IMR-90 (cell line): ENCODE results near the gene CARS2. TPM values are rescaled to one million over a fixed set of nuclear protein-coding genes. Genes with fewer than 3 reads are reported as not detected.

Experiments
- ATAC-seq: fragments of 200-7000 bp; cut with Tn5 transposase; 2 replicates; pipeline ENCODE4 v1.9.1; 2020; ENCODE audit warnings: low read depth, mild to moderate bottlenecking, moderate library complexity
- BruUV-seq: library from RNA; stranded (reverse); fragments of 400-500 nt; replicated peaks from 2 replicates; lab custom pipeline; 2021; lab: Mats Ljungman, UMichigan
- CTCF ChIA-PET: fragments of 300-600 bp; formaldehyde crosslinking; extraction: SDS; loops from one replicate; lab custom pipeline; 2021; ENCODE audit warnings: antibody characterized with exemption; lab: Yijun Ruan, JAX
- POLR2A ChIA-PET: fragments of 300-600 bp; sonication (Branson Sonifier 250); formaldehyde crosslinking; loops from one replicate; lab custom pipeline; 2022; ENCODE audit warnings: antibody characterized with exemption; ENCODE audit not compliant: unreplicated experiment; lab: Charles Lee
- DNase-seq: peaks from one replicate; pipeline ENCODE4 v3.0.0; 2013
- H2AFZ ChIP-seq: replicated peaks from 2 replicates; pipeline ENCODE3; 2013; ENCODE audit warnings: low read length, mild to moderate bottlenecking; ENCODE audit not compliant: poor library complexity
- H2AK5ac ChIP-seq: 2 replicates; pipeline ENCODE4 v1.6.1; 2013; ENCODE audit warnings: low read depth, low read length, inconsistent platforms
- H2AK9ac ChIP-seq: replicated peaks from 2 replicates; pipeline ENCODE3; 2013; ENCODE audit warnings: mild to moderate bottlenecking, low read depth, low read length, moderate library complexity; ENCODE audit not compliant: poor library complexity
- H2BK120ac ChIP-seq: 2 replicates; pipeline ENCODE4 v1.6.1; 2013; ENCODE audit warnings: low read depth, low read length, inconsistent platforms
- H2BK15ac ChIP-seq: 3 replicates; pipeline ENCODE4 v1.6.1; 2013; ENCODE audit warnings: low read depth, low read length, inconsistent platforms
- H2BK20ac ChIP-seq: 2 replicates; pipeline ENCODE4 v1.6.1; 2013; ENCODE audit warnings: low read depth, mild to moderate bottlenecking, inconsistent platforms, low read length, moderate library complexity
- H2BK5ac ChIP-seq: 2 replicates; pipeline ENCODE4 v1.6.1; 2013; ENCODE audit warnings: mild to moderate bottlenecking, low read depth, low read length, inconsistent platforms; ENCODE audit not compliant: poor library complexity, severe bottlenecking
- H3K14ac ChIP-seq: replicated peaks from 2 replicates; pipeline ENCODE4 v1.6.1; 2013; ENCODE audit warnings: low read depth, low read length, inconsistent platforms
- H3K18ac ChIP-seq: 2 replicates; pipeline ENCODE4 v1.6.1; 2013; ENCODE audit warnings: low read depth, low read length, control low read depth
- H3K23ac ChIP-seq: 2 replicates; pipeline ENCODE4 v1.6.1; 2013; ENCODE audit warnings: low read depth, low read length, inconsistent platforms
- H3K27ac ChIP-seq: 2 replicates; pipeline ENCODE4 v1.5.1; 2013; ENCODE audit warnings: mild to moderate bottlenecking, control low read depth, low read length; ENCODE audit not compliant: insufficient read depth
- H3K27me3 ChIP-seq: 2 replicates; pipeline ENCODE4 v1.6.1; 2013; ENCODE audit warnings: low read length; ENCODE audit not compliant: control insufficient read depth, insufficient read depth
- H3K36me3 ChIP-seq: 2 replicates; pipeline ENCODE4 v1.6.1; 2013; ENCODE audit warnings: low read length, mixed read lengths; ENCODE audit not compliant: control insufficient read depth, insufficient read depth
- H3K4ac ChIP-seq: 2 replicates; pipeline ENCODE4 v1.6.1; 2013; ENCODE audit warnings: low read depth, low read length, inconsistent platforms
- H3K4me1 ChIP-seq: 2 replicates; pipeline ENCODE4 v1.6.1; 2013; ENCODE audit warnings: low read length, mixed read lengths; ENCODE audit not compliant: control insufficient read depth, insufficient read depth
- H3K4me2 ChIP-seq: 2 replicates; pipeline ENCODE4 v1.6.1; 2013; ENCODE audit warnings: low read depth, mild to moderate bottlenecking, control low read depth, low read length, moderate library complexity
- H3K4me3 ChIP-seq: 2 replicates; pipeline ENCODE4 v1.5.1; 2013; ENCODE audit warnings: low read depth, mild to moderate bottlenecking, control low read depth, low read length, moderate library complexity; ENCODE audit not compliant: insufficient read depth
- H3K56ac ChIP-seq: 2 replicates; pipeline ENCODE4 v1.6.1; 2013; ENCODE audit warnings: low read length, inconsistent platforms; ENCODE audit not compliant: insufficient read depth; ENCODE audit errors: extremely low read depth
- H3K79me1 ChIP-seq, 2 experiments: 2 replicates each; pipeline ENCODE4 v1.6.1; 2013; ENCODE audit warnings: low read length in 2 of 2, inconsistent platforms in 1 of 2, low read depth in 1 of 2
- H3K9ac ChIP-seq: 2 replicates; pipeline ENCODE4 v1.6.1; 2013; ENCODE audit warnings: low read depth, low read length, control low read depth
- H3K9me1 ChIP-seq: 2 replicates; pipeline ENCODE4 v1.6.1; 2013; ENCODE audit warnings: low read length, inconsistent platforms; ENCODE audit not compliant: insufficient read depth
- H3K9me3 ChIP-seq: 2 replicates; pipeline ENCODE4 v1.6.1; 2013; ENCODE audit warnings: low read length; ENCODE audit not compliant: control insufficient read depth, insufficient read depth
- H4K20me1 ChIP-seq: 2 replicates; pipeline ENCODE4 v1.6.1; 2013; ENCODE audit warnings: low read length, inconsistent platforms; ENCODE audit not compliant: insufficient read depth
- H4K5ac ChIP-seq: 2 replicates; pipeline ENCODE4 v1.6.1; 2013; ENCODE audit warnings: mild to moderate bottlenecking, low read depth, low read length, control low read depth
- H4K8ac ChIP-seq, 2 experiments: 2 replicates each; pipeline ENCODE4 v1.6.1; 2013; ENCODE audit warnings: low read depth in 2 of 2, low read length in 2 of 2, control low read depth in 1 of 2, inconsistent platforms in 1 of 2
- H4K91ac ChIP-seq: 2 replicates; pipeline ENCODE4 v1.6.1; 2013; ENCODE audit warnings: low read depth, low read length, inconsistent platforms; ENCODE audit not compliant: insufficient read depth
- BHLHE40 ChIP-seq: fragments of 150-350 bp; IDR thresholded peaks from 2 replicates; pipeline ENCODE4 v1.6.1; 2016; ENCODE audit warnings: mild to moderate bottlenecking, low read depth, low read length
- CEBPB ChIP-seq: IDR thresholded peaks from 2 replicates; pipeline ENCODE4 v1.6.1; 2012; ENCODE audit warnings: low read depth, low read length, improper control_type of control experiment
- CHD1 ChIP-seq: IDR thresholded peaks from 2 replicates; pipeline ENCODE4 v1.6.1; 2012; ENCODE audit warnings: low read depth, low read length, improper control_type of control experiment
- CTCF ChIP-seq: conservative IDR thresholded peaks from 2 replicates; pipeline ENCODE4 v1.5.1; 2012; ENCODE audit warnings: mild to moderate bottlenecking, low read depth, low read length, improper control_type of control experiment
- ELK1 ChIP-seq: fragments of 150-350 bp; IDR thresholded peaks from 2 replicates; pipeline ENCODE4 v1.6.1; 2016; ENCODE audit warnings: low read depth, mild to moderate bottlenecking, low read length, moderate library complexity, borderline replicate concordance
- FOS ChIP-seq: fragments of 150-350 bp; IDR thresholded peaks from 2 replicates; pipeline ENCODE4 v1.6.1; 2016; ENCODE audit warnings: low read depth, low read length
- MAFK ChIP-seq: IDR thresholded peaks from 2 replicates; pipeline ENCODE4 v1.6.1; 2012; ENCODE audit warnings: low read depth, low read length, improper control_type of control experiment
- MAZ ChIP-seq: IDR thresholded peaks from 2 replicates; pipeline ENCODE4 v1.6.1; 2012; ENCODE audit warnings: low read depth, mild to moderate bottlenecking, low read length, improper control_type of control experiment, moderate library complexity, borderline replicate concordance
- MXI1 ChIP-seq: IDR thresholded peaks from 2 replicates; pipeline ENCODE4 v1.6.1; 2012; ENCODE audit warnings: low read depth, mild to moderate bottlenecking, low read length, moderate library complexity, borderline replicate concordance
- NFE2L2 ChIP-seq: fragments of 150-350 bp; IDR thresholded peaks from 2 replicates; pipeline ENCODE4 v1.6.1; 2016; ENCODE audit warnings: low read depth, mild to moderate bottlenecking, low read length
- POLR2A ChIP-seq: IDR thresholded peaks from 2 replicates; pipeline ENCODE4 v1.6.1; 2012; ENCODE audit warnings: mild to moderate bottlenecking, low read depth, low read length
- RAD21 ChIP-seq: IDR thresholded peaks from 2 replicates; pipeline ENCODE4 v1.6.1; 2012; ENCODE audit warnings: low read length, improper control_type of control experiment
- RCOR1 ChIP-seq: IDR thresholded peaks from 2 replicates; pipeline ENCODE4 v1.6.1; 2012; ENCODE audit warnings: mild to moderate bottlenecking, low read length, improper control_type of control experiment; ENCODE audit not compliant: insufficient replicate concordance
- RFX5 ChIP-seq: IDR thresholded peaks from 2 replicates; pipeline ENCODE4 v1.8.0; 2012; ENCODE audit warnings: low read depth, mild to moderate bottlenecking, low read length, moderate library complexity
- SMC3 ChIP-seq: fragments of 150-350 bp; IDR thresholded peaks from 2 replicates; pipeline ENCODE4 v1.6.1; 2016; ENCODE audit warnings: low read depth, mild to moderate bottlenecking, antibody characterized with exemption, low read length, moderate library complexity
- USF2 ChIP-seq: fragments of 150-350 bp; IDR thresholded peaks from 2 replicates; pipeline ENCODE4 v1.6.1; 2017; ENCODE audit warnings: mild to moderate bottlenecking, antibody characterized with exemption, low read length, low read depth
- WGBS, 2 experiments: methylation state at CpG; one replicate each; pipeline versions ENCODE4 v1.1.5 to v1.1.7; 2013; ENCODE audit warnings: missing lambda C conversion rate in 2 of 2; ENCODE audit not compliant: insufficient read length in 1 of 2; ENCODE audit errors: extremely low coverage in 2 of 2; 5-methylcytosine and 5-hydroxymethylcytosine counted together
- dilution Hi-C: fragments of 300-500 bp; cut with HindIII; formaldehyde crosslinking; loops from one replicate; pipeline ENCODE4 v1.14.3; 2018; ENCODE audit warnings: low sequenced_read_pairs; ENCODE audit not compliant: unreplicated experiment
- in situ Hi-C: fragments of 300-500 bp; cut with MboI; formaldehyde crosslinking; loops from 3 replicates; pipeline ENCODE4 v1.14.3; 2019; ENCODE audit warnings: low sequenced_read_pairs, inconsistent platforms, mixed read lengths
- intact Hi-C: fragments of 100-400 bp; cut with micrococcal nuclease; formaldehyde crosslinking; loops from 2 replicates; pipeline ENCODE4 v1.10.0; 2022
- polyA plus RNA-seq, 3 experiments: library from polyadenylated mRNA; depleted of rRNA; stranded (reverse); fragments of >200 nt; gene quantifications; 2 replicates each; pipeline ENCODE4 v1.2.3, GENCODE V29; 2012; ENCODE audit warnings: low replicate concordance in 1 of 3
- total RNA-seq: library from RNA; depleted of rRNA; stranded (reverse); fragments of >200 nt; gene quantifications from 2 replicates; pipeline ENCODE4 v1.2.3, GENCODE V29; 2012

The CARS2 gene
- total and polyA plus RNA-seq, 2 of the 4 experiments (the other 2 are of a cell fraction) = 76.2 to 76.4 TPM

GRCh38 chr13:110626521-110626920 is 79.4 kb downstream of the CARS2 start:
- Histone ChIP-seq H3K27me3 (no peaks in the 10 kb centered on the region), H3K18ac (no peak overlapping the region), H3K79me1 (peaks cover 44 to 91% of the 10 kb centered on the region in 2 experiments), H3K9me1 (peaks cover 17% of the 10 kb centered on the region), H3K27ac (no peak overlapping the region), H3K4ac (no peak overlapping the region), H3K4me3 (no peak overlapping the region), H3K9me3 (no peaks in the 10 kb centered on the region), H2BK120ac (no peak overlapping the region), H2BK5ac (no peak overlapping the region), H2BK15ac (no peak overlapping the region), H3K36me3 (peaks cover 56% of the 10 kb centered on the region), H2AK9ac (no peak overlapping the region), H2AK5ac (no peak overlapping the region), H3K56ac (no peak overlapping the region), H3K23ac (no peak overlapping the region), H2BK20ac (no peak overlapping the region), H3K4me1 (no peaks in the 10 kb centered on the region; the same call in 1 of the 2 replicates), H4K5ac (no peak overlapping the region), H3K9ac (no peak overlapping the region), H4K91ac (no peak overlapping the region), H2AFZ (no peak overlapping the region), H4K20me1 (peaks cover 89% of the 10 kb centered on the region), H4K8ac (no peak overlapping the region), H3K14ac (no peak overlapping the region), H3K4me2 (no peak overlapping the region)
- dilution Hi-C loops = no loop called here
- no TSS peak for BruUV-seq
- in situ Hi-C loops = no loop called here
- ChIA-PET CTCF (no interaction called here), POLR2A (no interaction called here)
- intact Hi-C loops = loop anchor here (10.0 kb wide), 1 partner anchor 662 kb away; no protein-coding TSS in a partner anchor
- no peak for TF ChIP-seq USF2
- TF ChIP-seq ELK1 = no peak
- TF ChIP-seq MAZ = no peak
- no peak for TF ChIP-seq NFE2L2
- TF ChIP-seq BHLHE40 = no peak
- no peak for TF ChIP-seq RFX5
- TF ChIP-seq FOS = no peak
- no peak for TF ChIP-seq MAFK
- TF ChIP-seq CTCF = no peak
- no peak for TF ChIP-seq SMC3
- no peak for TF ChIP-seq CEBPB
- TF ChIP-seq RCOR1 = no peak
- no peak for TF ChIP-seq POLR2A
- TF ChIP-seq RAD21 = no peak
- no peak for TF ChIP-seq MXI1
- TF ChIP-seq CHD1 = no peak
- ATAC-seq (no peak), DNase-seq (no peak)
- 80% methylated on average over 2 of the region's 9 CpGs; no CpG with 5 or more reads in 1 of the 2 experiments for WGBS, 2 experiments
